Left renal pelvis (tissue), 4 donors: ENCODE results near the gene LEAP2. TPM values are rescaled to one million over a fixed set of nuclear protein-coding genes. Genes with fewer than 3 reads are reported as not detected.

Experiments used
- DNase-seq, 4 donors: peaks; one replicate each; pipeline ENCODE4 v3.0.0-alpha.2; 2013; ENCODE audit warnings: low read depth in 4 of 4, low spot score in 3 of 4
- polyA plus RNA-seq, 4 donors: library from polyadenylated mRNA; unstranded; fragments of 120-200 nt; gene quantifications; one replicate each; pipeline ENCODE4 v1.2.1, GENCODE V29; 2013; ENCODE audit not compliant: insufficient read length in 4 of 4

LEAP2 gene
- polyA plus RNA-seq, 4 donors = 2.2 to 12.5 (median 6.6) TPM

DNA sequence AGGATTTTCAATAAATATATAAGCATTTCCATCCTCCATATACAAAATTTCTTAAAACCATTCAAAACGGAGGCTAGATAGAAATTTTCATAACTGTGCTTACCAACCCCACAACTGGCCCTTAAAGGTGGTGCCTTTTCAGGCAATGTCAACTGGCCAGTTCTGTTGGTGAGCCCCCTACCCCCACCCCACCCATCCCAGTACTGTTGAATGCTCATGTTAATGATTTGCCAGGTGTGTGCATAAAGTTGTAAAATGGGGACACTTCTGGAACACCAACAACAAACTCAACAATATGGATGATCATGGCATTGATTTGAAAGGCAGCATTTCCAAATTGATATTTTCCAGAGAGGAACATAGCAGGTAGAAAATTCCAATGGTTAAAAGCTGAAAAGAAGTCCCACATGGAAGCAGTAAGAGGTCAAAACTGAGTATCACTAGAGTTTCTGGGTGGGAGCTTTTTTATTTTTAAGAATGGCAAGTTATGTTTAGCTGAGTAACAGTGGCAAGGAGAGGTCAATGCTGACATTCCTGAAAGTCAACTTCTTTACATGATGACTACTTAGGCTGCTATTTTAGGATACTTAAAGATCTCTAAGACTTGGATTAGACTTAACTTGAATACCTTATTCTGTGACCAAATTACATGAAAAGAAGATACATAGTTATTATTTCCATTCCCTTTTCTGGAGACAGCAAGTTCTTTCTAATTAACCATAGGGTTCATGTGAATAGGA, 2.7 kb downstream of the LEAP2 start:
- DNase-seq = no peak

GRCh38 chr5:132877466-132877865, 4.0 kb downstream of the LEAP2 start:
- no peak for DNase-seq

DNA sequence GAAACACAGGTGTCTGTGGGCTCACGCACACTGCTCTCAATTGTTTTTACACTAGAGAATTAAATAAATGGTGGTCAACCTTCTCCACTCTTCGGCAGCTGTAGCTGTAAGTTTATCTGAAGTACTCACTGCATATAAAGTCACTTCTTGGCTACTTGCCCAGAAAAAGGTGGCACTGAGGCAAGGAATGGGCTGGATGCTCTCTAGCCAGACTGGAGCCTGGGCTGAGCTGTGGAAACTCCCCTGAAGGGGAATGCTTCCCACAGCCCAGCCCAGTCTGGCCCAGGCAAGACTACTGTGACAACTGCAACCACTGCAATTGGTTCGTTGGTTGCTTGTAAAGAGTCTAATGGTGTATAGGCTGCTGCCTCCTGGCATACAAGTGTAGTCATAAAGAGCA, 4.5 kb downstream of the LEAP2 start:
- DNase-seq = peak in 1 of 4 donors; percentile 19

DNA sequence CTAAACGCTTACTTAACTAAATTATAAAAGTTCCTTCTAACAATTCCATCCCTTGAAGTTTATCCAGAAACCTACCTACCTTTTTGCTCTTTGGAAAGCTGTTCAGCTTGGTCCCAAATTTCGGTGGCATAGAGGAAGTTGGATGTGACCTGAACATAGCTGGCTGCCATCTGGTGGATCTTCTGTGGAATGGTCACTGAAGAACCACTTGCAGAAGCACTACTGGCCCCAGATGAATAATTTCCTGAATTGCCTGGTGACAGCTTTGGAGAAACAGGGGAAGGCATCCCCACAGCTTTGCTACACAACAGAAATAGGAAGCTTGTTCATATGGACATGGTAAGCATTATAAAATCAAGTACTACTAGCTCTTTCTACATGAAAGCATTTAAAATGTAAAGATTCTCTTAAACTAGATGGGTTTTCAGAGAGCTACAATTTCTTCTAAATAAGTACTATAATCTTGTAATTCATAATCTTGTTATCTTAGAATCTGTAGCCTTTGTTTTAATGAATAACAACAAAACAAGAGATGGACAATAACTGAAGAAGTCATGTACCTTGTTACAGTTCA, 9.9 kb downstream of the LEAP2 start:
- DNase-seq = peak in 2 of 4 donors; percentile 46 to 47

DNA sequence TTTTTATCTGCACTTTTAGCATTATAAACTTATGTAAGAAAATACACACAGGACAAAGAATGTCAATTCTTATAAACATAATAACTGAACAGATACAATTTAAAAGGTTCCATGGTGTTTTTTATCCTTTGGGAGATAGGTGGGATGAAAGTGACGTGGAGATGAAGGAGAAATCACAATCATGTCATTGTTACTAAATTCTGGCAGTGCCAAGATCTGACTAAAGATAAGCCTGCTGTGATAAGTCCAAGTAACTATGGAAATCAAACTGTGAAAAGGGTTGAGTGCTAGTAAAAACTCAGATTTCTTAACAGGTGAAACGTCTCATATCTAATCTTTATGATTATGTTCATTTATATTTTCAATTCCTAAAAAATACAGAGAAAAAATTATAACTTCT, 11.1 kb downstream of the LEAP2 start:
- DNase-seq = no peak

DNA sequence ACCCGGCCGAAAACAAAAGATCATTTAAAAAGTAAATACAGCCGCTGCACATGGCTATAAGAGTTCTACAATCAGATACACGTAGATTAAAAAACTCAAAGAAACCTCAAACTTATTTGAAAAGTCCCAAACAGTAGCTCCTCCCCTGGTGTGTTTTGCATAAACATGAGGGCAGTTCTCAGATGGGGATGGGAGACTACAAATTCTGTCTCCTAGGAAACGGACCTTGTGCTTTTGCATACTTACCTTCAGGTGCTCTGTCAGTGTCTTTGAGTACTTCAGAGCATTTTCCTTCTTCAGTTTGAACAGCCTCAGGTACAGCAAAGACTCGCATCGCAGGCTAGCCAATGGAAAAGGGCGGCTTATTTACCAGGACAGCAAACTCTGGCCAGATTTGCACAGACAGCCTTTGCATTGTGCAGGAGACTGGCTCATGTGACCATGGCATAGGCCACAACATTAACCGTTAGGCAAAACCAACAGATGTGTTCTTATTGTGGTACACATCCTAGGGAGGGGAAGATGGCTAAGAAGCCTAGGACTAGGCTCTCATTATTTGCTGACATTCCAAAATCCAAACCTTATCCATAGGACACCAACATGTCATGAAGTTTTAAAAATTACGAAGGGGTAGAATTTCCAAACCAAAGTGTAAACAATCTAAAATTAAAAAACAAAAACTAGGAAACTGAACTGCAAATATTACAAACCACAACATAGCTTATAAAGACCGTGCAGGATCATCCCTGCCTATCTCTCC, 12.8 kb downstream of the LEAP2 start:
- DNase-seq = no peak

GRCh38 chr5:132887283-132887682, 13.8 kb downstream of the LEAP2 start:
- DNase-seq = no peak

GRCh38 chr5:132889501-132889900, 16.0 kb downstream of the LEAP2 start:
- no peak for DNase-seq

DNA sequence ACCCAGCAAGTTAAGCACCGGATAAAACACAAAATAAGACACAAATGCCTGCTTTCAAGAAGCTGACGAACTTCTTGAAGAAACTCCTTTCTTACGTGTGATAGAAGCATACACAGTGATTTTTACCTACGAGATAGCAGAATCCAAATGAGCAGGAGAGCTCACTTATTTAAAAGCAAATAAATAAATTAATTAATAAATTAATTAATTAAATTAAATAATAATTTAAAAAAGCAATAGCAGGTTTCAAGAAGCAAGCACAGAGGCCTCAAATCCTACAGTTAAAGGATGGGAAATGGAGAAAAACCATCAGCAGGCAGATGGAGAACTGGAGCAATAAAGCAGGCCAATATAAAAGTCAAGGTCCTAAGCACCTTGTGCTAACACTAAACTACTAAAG, 17.3 kb downstream of the LEAP2 start:
- DNase-seq = no peak

DNA sequence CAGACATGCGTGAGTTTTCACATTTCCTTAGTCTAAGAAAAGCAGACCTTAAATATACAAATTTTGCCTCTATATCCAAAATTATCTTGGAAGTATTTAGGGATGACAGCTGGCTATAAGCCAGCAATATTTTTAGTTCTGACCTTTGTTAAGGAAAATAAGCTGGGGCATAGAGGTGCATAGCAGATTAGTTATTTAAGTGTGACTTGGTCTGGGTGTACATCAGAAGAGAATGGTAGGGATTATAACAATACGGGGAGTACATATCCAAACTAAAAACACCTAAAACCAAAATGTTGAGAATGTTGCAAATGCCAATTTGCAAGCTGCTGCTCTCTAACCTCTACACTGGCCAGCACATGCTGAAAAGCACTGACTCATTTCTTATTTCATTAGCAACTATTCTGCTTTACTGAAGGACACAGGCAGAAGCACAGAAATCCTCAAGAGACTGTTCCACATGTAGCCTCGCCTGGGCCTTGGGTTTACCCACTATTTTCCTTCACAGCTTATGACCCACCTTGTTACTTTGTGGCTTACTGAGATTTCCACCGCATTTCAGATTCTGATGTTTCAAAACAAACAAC, 22.3 kb downstream of the LEAP2 start:
- DNase-seq = no peak

- DNase-seq = no peak
These were observed 23.2 kb downstream of the LEAP2 start for GRCh38 chr5:132896685-132897084.

DNA sequence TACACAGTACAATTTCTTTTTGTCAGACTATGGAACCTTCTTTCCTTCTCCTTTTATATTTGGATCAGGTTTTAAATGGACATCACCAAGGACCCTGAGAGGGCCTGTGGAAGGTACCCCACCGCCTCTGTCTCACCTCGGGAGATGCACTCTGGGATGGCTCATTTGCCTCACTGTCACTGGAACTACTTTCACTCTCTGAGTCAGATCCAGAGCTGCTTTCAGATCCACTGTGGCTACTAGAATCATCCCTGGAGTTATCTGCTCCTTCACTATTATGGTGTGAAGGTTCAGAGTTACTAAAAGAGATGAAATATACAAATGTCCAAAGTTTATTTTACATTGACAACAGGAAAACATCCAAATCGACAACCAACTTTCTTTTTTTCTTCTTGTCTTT, 24.6 kb downstream of the LEAP2 start:
- DNase-seq = no peak

DNA sequence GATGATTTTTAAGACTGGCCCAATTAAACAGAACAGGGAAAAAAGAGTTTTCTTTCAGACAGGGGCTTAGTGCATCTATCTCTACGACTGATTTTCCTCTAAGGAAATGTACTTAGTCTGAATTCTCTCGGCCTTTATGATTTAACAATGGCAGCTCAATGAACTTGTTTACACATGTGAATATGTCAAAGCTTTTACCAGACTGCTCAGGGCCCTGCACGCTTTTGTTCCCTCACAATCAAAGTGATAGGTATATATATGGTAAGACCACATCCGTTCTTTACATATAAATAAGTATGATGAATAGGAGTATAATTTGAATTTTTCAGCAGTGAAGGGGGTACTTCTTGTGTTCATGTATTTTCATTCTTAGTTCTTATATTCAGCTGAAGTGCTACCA, 27.6 kb downstream of the LEAP2 start:
- no peak for DNase-seq

DNA sequence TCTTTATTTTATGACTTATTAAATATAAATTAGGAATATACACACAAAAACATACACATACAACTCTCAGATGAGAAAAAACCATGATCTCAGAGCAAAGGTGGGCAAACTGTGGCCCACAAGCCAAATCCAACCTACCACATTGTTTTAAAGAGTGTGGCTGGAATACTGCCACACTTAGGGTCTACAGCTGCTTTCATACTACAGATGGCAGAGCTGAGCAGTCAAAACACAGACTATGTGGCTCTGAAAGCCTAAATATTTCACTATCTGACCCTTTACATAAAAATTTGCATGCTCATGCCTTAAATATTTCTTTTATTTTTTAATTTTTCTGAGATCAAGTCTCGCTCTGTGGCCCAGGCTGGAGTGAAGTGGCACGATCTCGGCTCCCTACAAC, 28.3 kb downstream of the LEAP2 start:
- DNase-seq = no peak

DNA sequence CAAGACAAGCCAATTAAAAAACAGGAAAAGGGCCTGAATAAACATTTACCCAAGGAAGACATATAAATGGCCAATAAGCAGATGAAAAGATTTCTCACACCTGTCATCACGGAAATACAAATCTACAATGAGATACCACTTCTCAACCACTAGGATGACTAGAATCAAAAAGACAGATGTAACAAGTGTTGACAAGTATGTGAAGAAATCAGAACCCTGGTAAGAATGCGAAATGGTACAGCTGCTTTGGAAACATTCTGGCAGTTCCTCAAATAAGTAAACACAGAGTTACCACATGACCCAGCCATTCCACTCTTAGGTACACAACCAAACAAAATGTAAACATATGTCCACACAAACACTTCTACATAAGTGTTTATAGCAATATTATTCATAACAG, 32.5 kb downstream of the LEAP2 start:
- DNase-seq = no peak

- no peak for DNase-seq
These were observed 33.7 kb downstream of the LEAP2 start for GRCh38 chr5:132907161-132907560.

GRCh38 chr5:132909702-132910101, 36.2 kb downstream of the LEAP2 start:
- DNase-seq = no peak

GRCh38 chr5:132915681-132916080, 42.2 kb downstream of the LEAP2 start:
- DNase-seq = no peak

DNA sequence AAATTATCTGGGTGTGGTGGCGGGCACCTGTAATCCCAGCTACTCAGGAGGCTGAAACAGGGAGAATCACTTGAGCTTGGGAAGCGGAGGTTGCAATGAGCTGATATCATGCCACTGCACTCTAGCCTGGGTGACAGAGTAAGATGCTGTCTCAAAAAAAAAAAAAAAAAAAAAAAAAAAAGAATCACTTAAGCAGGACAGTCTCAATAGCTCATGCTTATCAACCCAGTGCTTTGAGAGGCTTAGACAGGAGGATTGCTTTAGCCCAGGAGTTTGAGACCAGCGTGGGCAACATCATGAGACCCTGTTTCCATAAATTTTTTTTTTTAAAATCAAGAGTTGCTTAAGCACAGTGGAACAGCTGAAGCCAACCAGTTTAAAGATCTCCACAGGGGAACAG, 42.6 kb downstream of the LEAP2 start:
- no peak for DNase-seq
